ENCODE data around the gene WDR1.

WDR1 gene

GRCh38 chr4:10116569-10117358, at the start of gene WDR1:
TSS of gene WDR1 (minus strand) at chr4:10116799. CDS start at chr4:10116666, 133 bp downstream.
- DNase-seq (ENCODE audit: low spot score), result peak; percentile 95

GRCh38 chr4:10164877-10165283, 48.3 kb upstream of the WDR1 start:
- DNase-seq (ENCODE audit: low spot score), result peak; percentile 64

GRCh38 chr4:10163296-10163695, 46.7 kb upstream of the WDR1 start:
- no peak for DNase-seq (ENCODE audit: low spot score)

GRCh38 chr4:10162341-10163000, 45.9 kb upstream of the WDR1 start:
- no peak for DNase-seq (ENCODE audit: low spot score)

GRCh38 chr4:10161840-10162239, 45.2 kb upstream of the WDR1 start:
- no peak for DNase-seq (ENCODE audit: low spot score)

GRCh38 chr4:10161146-10161545, 44.5 kb upstream of the WDR1 start:
- DNase-seq (ENCODE audit: low spot score), result no peak

GRCh38 chr4:10160281-10160856, 43.8 kb upstream of the WDR1 start:
- DNase-seq (ENCODE audit: low spot score), result peak; percentile 30

GRCh38 chr4:10159671-10160070, 43.1 kb upstream of the WDR1 start:
- no peak for DNase-seq (ENCODE audit: low spot score)

GRCh38 chr4:10158333-10158942, 41.8 kb upstream of the WDR1 start:
- DNase-seq (ENCODE audit: low spot score), result no peak

- peak; percentile 83 for DNase-seq (ENCODE audit: low spot score)
These were observed 41.1 kb upstream of the WDR1 start for GRCh38 chr4:10157478-10158332.

GRCh38 chr4:10154241-10154640, 37.6 kb upstream of the WDR1 start:
- DNase-seq (ENCODE audit: low spot score), result no peak

- no peak for DNase-seq (ENCODE audit: low spot score)
These were observed 36.6 kb upstream of the WDR1 start for GRCh38 chr4:10153161-10153560.

GRCh38 chr4:10151182-10151581, 34.6 kb upstream of the WDR1 start:
- no peak for DNase-seq (ENCODE audit: low spot score)

GRCh38 chr4:10144966-10145365, 28.4 kb upstream of the WDR1 start:
- DNase-seq (ENCODE audit: low spot score), result no peak

GRCh38 chr4:10144479-10144878, 27.9 kb upstream of the WDR1 start:
- no peak for DNase-seq (ENCODE audit: low spot score)

GRCh38 chr4:10143171-10143570, 26.6 kb upstream of the WDR1 start:
- no peak for DNase-seq (ENCODE audit: low spot score)

- peak; percentile 71 for DNase-seq (ENCODE audit: low spot score)
These were observed 24.5 kb upstream of the WDR1 start for GRCh38 chr4:10140866-10141759.

GRCh38 chr4:10139518-10139917, 22.9 kb upstream of the WDR1 start:
- DNase-seq (ENCODE audit: low spot score), result no peak

- DNase-seq (ENCODE audit: low spot score), result no peak
These were observed 18.7 kb upstream of the WDR1 start for GRCh38 chr4:10135260-10135659.

- DNase-seq (ENCODE audit: low spot score), result no peak
These were observed 17.5 kb upstream of the WDR1 start for GRCh38 chr4:10134141-10134540.

GRCh38 chr4:10131202-10131601, 14.6 kb upstream of the WDR1 start:
- no peak for DNase-seq (ENCODE audit: low spot score)
